HG02938 (cell line): ENCODE data around the gene LBH.

Experiments used
- ATAC-seq: cut with Tn5 transposase; IDR thresholded peaks from one replicate; pipeline ENCODE4 v1.9.1; 2021; ENCODE audit warnings: mild to moderate bottlenecking, moderate library complexity; ENCODE audit not compliant: unreplicated experiment

Gene LBH

GRCh38 chr2:30272286-30272685 is 41.0 kb downstream of the LBH start:
- no peak for ATAC-seq

GRCh38 chr2:30272761-30273573 is 41.6 kb downstream of the LBH start:
- ATAC-seq, result no peak

- no peak for ATAC-seq
These were observed 42.2 kb downstream of the LBH start for GRCh38 chr2:30273574-30273929.

- no peak for ATAC-seq
These were observed 43.9 kb downstream of the LBH start for GRCh38 chr2:30275256-30275655.

- no peak for ATAC-seq
These were observed 45.1 kb downstream of the LBH start for GRCh38 chr2:30276455-30276911.

GRCh38 chr2:30277582-30277981 is 46.2 kb downstream of the LBH start:
- ATAC-seq, result no peak

- ATAC-seq, result no peak
These were observed 47.1 kb downstream of the LBH start for GRCh38 chr2:30278419-30278818.

GRCh38 chr2:30280596-30281434 is 49.5 kb downstream of the LBH start:
- ATAC-seq, result no peak

- ATAC-seq, result no peak
These were observed 50.7 kb downstream of the LBH start for GRCh38 chr2:30282081-30282480.

- ATAC-seq, result no peak
These were observed 51.4 kb downstream of the LBH start for GRCh38 chr2:30282721-30283120.

- no peak for ATAC-seq
These were observed 52.7 kb downstream of the LBH start for GRCh38 chr2:30283931-30284565.

- no peak for ATAC-seq
These were observed 54.4 kb downstream of the LBH start for GRCh38 chr2:30285758-30286157.

- no peak for ATAC-seq
These were observed 56.0 kb downstream of the LBH start for GRCh38 chr2:30287190-30287840.

GRCh38 chr2:30287857-30288513 is 56.7 kb downstream of the LBH start:
- peak; percentile 66 for ATAC-seq

- no peak for ATAC-seq
These were observed 57.2 kb downstream of the LBH start for GRCh38 chr2:30288561-30288960.

GRCh38 chr2:30293303-30293921 is 62.1 kb downstream of the LBH start:
- ATAC-seq, result no peak

- ATAC-seq, result no peak
These were observed 62.8 kb downstream of the LBH start for GRCh38 chr2:30294133-30294532.

- ATAC-seq, result no peak
These were observed 65.2 kb downstream of the LBH start for GRCh38 chr2:30296496-30296895.

GRCh38 chr2:30298302-30298701 is 67.0 kb downstream of the LBH start:
- no peak for ATAC-seq

- ATAC-seq, result no peak
These were observed 68.8 kb downstream of the LBH start for GRCh38 chr2:30300122-30300455.
